ENCODE measurements around the gene VIPR2. TPM values are rescaled to one million over a fixed set of nuclear protein-coding genes. Genes with fewer than 3 reads are reported as not detected.

Gene VIPR2
- total and polyA plus RNA-seq, 2 experiments from 2014 or later: 1.3 to 2.7 TPM

- TF ChIP-seq CTCF (conservative IDR thresholded peaks at IDR 0.05; ENCODE audit: low read depth in 2 of 2) (no peak), REST (IDR thresholded peaks at IDR 0.05; ENCODE audit: unreplicated experiment) (no peak), ETS1 (IDR thresholded peaks at IDR 0.05) (no peak), ZNF114 (CRISPR knock-in tag; IDR thresholded peaks at IDR 0.05) (no peak), POLR2AphosphoS5 (IDR thresholded peaks at IDR 0.05; ENCODE audit: low read depth) (no peak), EZH2 (IDR thresholded peaks at IDR 0.05; ENCODE audit: low read depth, unreplicated experiment) (no peak), CREB1 (CRISPR knock-in tag; IDR thresholded peaks at IDR 0.05; ENCODE audit: low read depth) (no peak), JUNB (IDR thresholded peaks at IDR 0.05; ENCODE audit: unreplicated experiment) (no peak), EZH2phosphoT487 (IDR thresholded peaks at IDR 0.05; ENCODE audit: unreplicated experiment) (no peak), STAT1 (IDR thresholded peaks at IDR 0.05; ENCODE audit: unreplicated experiment) (no peak), NANOG (IDR thresholded peaks at IDR 0.05; ENCODE audit: borderline replicate concordance) (no peak), ZNF331 (CRISPR knock-in tag; IDR thresholded peaks at IDR 0.05; ENCODE audit: low read depth) (no peak)
Measured at GRCh38 chr7:159139639-159140038, 5.0 kb downstream of the VIPR2 start (continued).

- H3K9me3 Mint-ChIP-seq: peaks cover 73% of the 10 kb centered on the region
- Histone ChIP-seq H4K20me1 (replicated peaks; ENCODE audit: insufficient read depth) (peaks cover 3% of the 10 kb centered on the region; the same call in 1 of the 2 replicates), H3F3A (replicated peaks; ENCODE audit: low read depth) (0 out of 2 replicates have a peak, but pooled peaks cover 9% of the 10 kb centered on the region), H3K79me2 (replicated peaks; ENCODE audit: insufficient read depth) (no peaks in the 10 kb centered on the region), H3K4me3 (no peak overlapping the region), H2AFZ (no peak overlapping the region), H3K4me2 (no peak overlapping the region), H3K4me1 (ENCODE audit: insufficient read depth) (peaks cover 44% of the 10 kb centered on the region), H3K9me2 (ENCODE audit: insufficient read depth) (no peaks in the 10 kb centered on the region), H3K36me3 (ENCODE audit: insufficient read depth) (no peaks in the 10 kb centered on the region; the same call in 1 of the 2 replicates), H3K27ac (ENCODE audit: low read depth) (no peak overlapping the region), H3K27me3 (ENCODE audit: insufficient read depth) (peaks cover 22% of the 10 kb centered on the region)
- H3K4me1 Mint-ChIP-seq: peaks cover 26% of the 10 kb centered on the region
- DNase-seq (ENCODE audit: low spot score) (no peak), ATAC-seq (no peak)
- H3K27ac Mint-ChIP-seq: no peak overlapping the region
- no peak overlapping the region for H3K4me3 Mint-ChIP-seq
- H3K27me3 Mint-ChIP-seq (ENCODE audit: insufficient read depth, low read depth, poor library complexity): peaks cover 28% of the 10 kb centered on the region
- H3K36me3 Mint-ChIP-seq (ENCODE audit: low read depth): peaks cover 23% of the 10 kb centered on the region
- TF ChIP-seq ZNF114 (CRISPR knock-in tag; IDR thresholded peaks at IDR 0.05) (no peak), ZNF462 (CRISPR knock-in tag; IDR thresholded peaks at IDR 0.05) (no peak), STAT1 (IDR thresholded peaks at IDR 0.05; ENCODE audit: unreplicated experiment) (no peak)
Measured at GRCh38 chr7:159139202-159139601, 5.5 kb downstream of the VIPR2 start.

Measured in GM23338 (cell line).